SK-N-SH (cell line): ENCODE measurements around the gene MET.

Experiments used
- CTCF ChIP-seq: fragments of 200-600 bp; sonication (generic); IDR thresholded peaks from 2 replicates; pipeline ENCODE4 v1.6.1; 2017; ENCODE audit warnings: antibody characterized with exemption, mild to moderate bottlenecking, moderate library complexity
- EZH2phosphoT487 ChIP-seq: fragments of 200-600 bp; sonication (generic); IDR thresholded peaks from 2 replicates; pipeline ENCODE4 v1.6.1; 2017; ENCODE audit warnings: low read depth, mixed run types, mild to moderate bottlenecking, antibody characterized with exemption, moderate library complexity, borderline replicate concordance
- MXI1 ChIP-seq: IDR thresholded peaks from 2 replicates; pipeline ENCODE4 v1.6.1; 2012; ENCODE audit warnings: mild to moderate bottlenecking, low read depth, low read length, improper control_type of control experiment
- POLR2AphosphoS5 ChIP-seq: IDR thresholded peaks from 2 replicates; pipeline ENCODE4 v1.6.1; 2012; ENCODE audit warnings: low read depth, low read length
- TCF12 ChIP-seq: IDR thresholded peaks from 2 replicates; pipeline ENCODE4 v1.4.0; 2012
- USF1 ChIP-seq: IDR thresholded peaks from 2 replicates; pipeline ENCODE4 v1.4.0; 2012; ENCODE audit warnings: low read depth, borderline replicate concordance

- TF ChIP-seq EZH2phosphoT487 (no peak), USF1 (no peak), CTCF (no peak), MXI1 (no peak), TCF12 (no peak), POLR2AphosphoS5 (no peak)
These were observed 165.6 kb downstream of the MET start for GRCh38 chr7:116837586-116837985.
